22Rv1 (cell line): ENCODE measurements around the gene IRS1.

Experiments
- ZFX ChIP-seq: fragments of 450-650 bp; IDR thresholded peaks from 2 replicates; pipeline ENCODE4 v1.6.1; 2017; ENCODE audit warnings: antibody characterized with exemption, borderline replicate concordance
- TF ChIP-seq, protein P1 (sequence below): fragments of 450-650 bp; IDR thresholded peaks from 2 replicates; pipeline ENCODE4 v1.5.1; 2017; ENCODE audit warnings: mild to moderate bottlenecking

GRCh38 chr2:226693521-226693920 lies 106.1 kb downstream of the IRS1 start:
- TF ChIP-seq, protein P1, sequence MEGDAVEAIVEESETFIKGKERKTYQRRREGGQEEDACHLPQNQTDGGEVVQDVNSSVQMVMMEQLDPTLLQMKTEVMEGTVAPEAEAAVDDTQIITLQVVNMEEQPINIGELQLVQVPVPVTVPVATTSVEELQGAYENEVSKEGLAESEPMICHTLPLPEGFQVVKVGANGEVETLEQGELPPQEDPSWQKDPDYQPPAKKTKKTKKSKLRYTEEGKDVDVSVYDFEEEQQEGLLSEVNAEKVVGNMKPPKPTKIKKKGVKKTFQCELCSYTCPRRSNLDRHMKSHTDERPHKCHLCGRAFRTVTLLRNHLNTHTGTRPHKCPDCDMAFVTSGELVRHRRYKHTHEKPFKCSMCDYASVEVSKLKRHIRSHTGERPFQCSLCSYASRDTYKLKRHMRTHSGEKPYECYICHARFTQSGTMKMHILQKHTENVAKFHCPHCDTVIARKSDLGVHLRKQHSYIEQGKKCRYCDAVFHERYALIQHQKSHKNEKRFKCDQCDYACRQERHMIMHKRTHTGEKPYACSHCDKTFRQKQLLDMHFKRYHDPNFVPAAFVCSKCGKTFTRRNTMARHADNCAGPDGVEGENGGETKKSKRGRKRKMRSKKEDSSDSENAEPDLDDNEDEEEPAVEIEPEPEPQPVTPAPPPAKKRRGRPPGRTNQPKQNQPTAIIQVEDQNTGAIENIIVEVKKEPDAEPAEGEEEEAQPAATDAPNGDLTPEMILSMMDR = no peak
- TF ChIP-seq ZFX = no peak
